Activated CD4-positive, alpha-beta T cell treated with anti-CD3 and anti-CD28 coated beads, Interleukin-2, amount 10 ng/mL, durations not matched to agents 24 days and 14 days (primary cell): Measurements from ENCODE around the gene TYRO3. TPM values are rescaled to one million over a fixed set of nuclear protein-coding genes. Genes with fewer than 3 reads are reported as not detected.

Experiments used
- DNase-seq: peaks from one replicate; pipeline ENCODE4 v3.0.0; 2022
- H3K27ac Mint-ChIP-seq: one replicate; pipeline ENCODE4 v1.8.0; 2022; ENCODE audit warnings: mild to moderate bottlenecking, mixed read lengths
- H3K27me3 Mint-ChIP-seq: one replicate; pipeline ENCODE4 v1.8.0; 2022; ENCODE audit warnings: mixed read lengths
- H3K36me3 Mint-ChIP-seq: one replicate; pipeline ENCODE4 v1.8.0; 2022; ENCODE audit warnings: low read depth, mild to moderate bottlenecking, mixed read lengths
- H3K4me1 Mint-ChIP-seq: one replicate; pipeline ENCODE4 v1.8.0; 2021; ENCODE audit warnings: mixed read lengths
- H3K4me3 Mint-ChIP-seq: one replicate; pipeline ENCODE4 v1.8.0; 2022; ENCODE audit warnings: mild to moderate bottlenecking, moderate library complexity, mixed read lengths
- H3K9me3 Mint-ChIP-seq: one replicate; pipeline ENCODE4 v1.8.0; 2021; ENCODE audit warnings: mixed read lengths
- intact Hi-C: fragments of 100-400 bp; cut with micrococcal nuclease; formaldehyde crosslinking; loops from one replicate; pipeline ENCODE4 v1.15.1; 2023
- total RNA-seq: library from RNA; stranded (reverse); gene quantifications from 2 replicates; pipeline ENCODE4 v1.2.3, GENCODE V29; 2022

TYRO3 gene
- 4.2 and 6.2 TPM in 2 replicates for total RNA-seq

GRCh38 chr15:41558400-41559238 lies at the start of gene TYRO3:
Gene TYRO3 (plus strand): TSS chr15:41559212. CDS start chr15:41559258, 46 bp downstream.
- intact Hi-C loops = loop anchor here (1.0 to 2.0 kb wide), 2 partner anchors 26 to 253 kb away; no protein-coding TSS in a partner anchor
- Mint-ChIP-seq H3K4me3 (peak within 1 kb of the TSS; percentile 84), H3K36me3 (no peaks in the 10 kb centered on the region), H3K27ac (peak within 1 kb of the TSS; percentile 65), H3K9me3 (no peaks in the 10 kb centered on the region), H3K27me3 (peaks cover 49% of the 10 kb centered on the region), H3K4me1 (peaks cover 22% of the 10 kb centered on the region)
- peak; percentile 91 for DNase-seq

- intact Hi-C loops = no loop called here
- peaks cover 20% of the 10 kb centered on the region for H3K4me1 Mint-ChIP-seq
- H3K36me3 Mint-ChIP-seq = peaks cover 2% of the 10 kb centered on the region
- H3K9me3 Mint-ChIP-seq = no peaks in the 10 kb centered on the region
- peaks cover 56% of the 10 kb centered on the region for H3K27me3 Mint-ChIP-seq
- no peak for DNase-seq
- no peak overlapping the region for H3K4me3 Mint-ChIP-seq
- H3K27ac Mint-ChIP-seq = no peak overlapping the region
Measured at GRCh38 chr15:41510728-41511127, 48.3 kb upstream of the TYRO3 start.

GRCh38 chr15:41511331-41511898 lies 47.6 kb upstream of the TYRO3 start:
- H3K4me1 Mint-ChIP-seq = peaks cover 20% of the 10 kb centered on the region
- H3K9me3 Mint-ChIP-seq = no peaks in the 10 kb centered on the region
- no peak overlapping the region for H3K4me3 Mint-ChIP-seq
- H3K36me3 Mint-ChIP-seq = peaks cover 4% of the 10 kb centered on the region
- intact Hi-C loops = no loop called here
- peaks cover 53% of the 10 kb centered on the region for H3K27me3 Mint-ChIP-seq
- H3K27ac Mint-ChIP-seq = no peak overlapping the region
- DNase-seq = no peak

- peaks cover 50% of the 10 kb centered on the region for H3K27me3 Mint-ChIP-seq
- no peaks in the 10 kb centered on the region for H3K9me3 Mint-ChIP-seq
- peaks cover 9% of the 10 kb centered on the region for H3K36me3 Mint-ChIP-seq
- H3K4me3 Mint-ChIP-seq = peak overlapping the region; percentile 77
- intact Hi-C loops = no loop called here
- peak; percentile 76 for DNase-seq
- peak overlapping the region; percentile 41 for H3K27ac Mint-ChIP-seq
- peaks cover 20% of the 10 kb centered on the region for H3K4me1 Mint-ChIP-seq
Measured at GRCh38 chr15:41511899-41512369, 47.1 kb upstream of the TYRO3 start.

GRCh38 chr15:41512512-41512939 lies 46.5 kb upstream of the TYRO3 start:
- Mint-ChIP-seq H3K9me3 (no peaks in the 10 kb centered on the region), H3K4me3 (peak overlapping the region; percentile 77)
- no peak for DNase-seq

GRCh38 chr15:41512940-41513505 lies 46.0 kb upstream of the TYRO3 start:
- Mint-ChIP-seq H3K4me1 (peaks cover 20% of the 10 kb centered on the region), H3K27me3 (peaks cover 42% of the 10 kb centered on the region), H3K9me3 (no peaks in the 10 kb centered on the region), H3K27ac (no peak overlapping the region), H3K36me3 (peaks cover 14% of the 10 kb centered on the region), H3K4me3 (peak overlapping the region; percentile 77)
- peak; percentile 79 for DNase-seq
- intact Hi-C loops = loop anchor here (1.0 kb wide), 1 partner anchor 11 kb away; no protein-coding TSS in a partner anchor

More at GRCh38 chr15:41512512-41512939, 46.5 kb upstream of the TYRO3 start:
- Mint-ChIP-seq H3K36me3 (peaks cover 10% of the 10 kb centered on the region), H3K27me3 (peaks cover 47% of the 10 kb centered on the region), H3K27ac (no peak overlapping the region), H3K4me1 (peaks cover 20% of the 10 kb centered on the region)
- intact Hi-C loops = no loop called here

GRCh38 chr15:41513506-41514227 lies 45.3 kb upstream of the TYRO3 start, which contains the start of gene LTK:
Gene LTK (minus strand): TSS chr15:41513827. CDS start chr15:41513709, 118 bp downstream.
- DNase-seq = peak; percentile 69
- Mint-ChIP-seq H3K36me3 (peaks cover 15% of the 10 kb centered on the region), H3K4me1 (peaks cover 20% of the 10 kb centered on the region), H3K4me3 (peak within 1 kb of the TSS; percentile 77), H3K27ac (no peak within 1 kb of the TSS), H3K9me3 (no peaks in the 10 kb centered on the region), H3K27me3 (peaks cover 40% of the 10 kb centered on the region)
- intact Hi-C loops = loop anchor here (1.0 kb wide), 1 partner anchor 11 kb away; no protein-coding TSS in a partner anchor

GRCh38 chr15:41517895-41518449 lies 41.0 kb upstream of the TYRO3 start:
- H3K27ac Mint-ChIP-seq = no peak overlapping the region
- DNase-seq = no peak
- H3K4me1 Mint-ChIP-seq = peaks cover 11% of the 10 kb centered on the region
- peaks cover 28% of the 10 kb centered on the region for H3K36me3 Mint-ChIP-seq
- intact Hi-C loops = no loop called here
- peaks cover 11% of the 10 kb centered on the region for H3K27me3 Mint-ChIP-seq
- H3K4me3 Mint-ChIP-seq = no peak overlapping the region
- no peaks in the 10 kb centered on the region for H3K9me3 Mint-ChIP-seq

GRCh38 chr15:41520636-41521035 lies 38.4 kb upstream of the TYRO3 start:
- Mint-ChIP-seq H3K27ac (no peak overlapping the region), H3K4me1 (no peaks in the 10 kb centered on the region), H3K4me3 (no peak overlapping the region), H3K27me3 (no peaks in the 10 kb centered on the region), H3K9me3 (no peaks in the 10 kb centered on the region), H3K36me3 (peaks cover 31% of the 10 kb centered on the region)
- no peak for DNase-seq
- intact Hi-C loops = no loop called here

- H3K9me3 Mint-ChIP-seq = no peaks in the 10 kb centered on the region
- intact Hi-C loops = no loop called here
- peaks cover 32% of the 10 kb centered on the region for H3K36me3 Mint-ChIP-seq
- no peak overlapping the region for H3K27ac Mint-ChIP-seq
- no peaks in the 10 kb centered on the region for H3K27me3 Mint-ChIP-seq
- H3K4me1 Mint-ChIP-seq = no peaks in the 10 kb centered on the region
- DNase-seq = no peak
- H3K4me3 Mint-ChIP-seq = no peak overlapping the region
Measured at GRCh38 chr15:41521614-41522013, 37.4 kb upstream of the TYRO3 start.

GRCh38 chr15:41523097-41523496 lies 35.9 kb upstream of the TYRO3 start:
- H3K9me3 Mint-ChIP-seq = no peaks in the 10 kb centered on the region
- DNase-seq = no peak
- no peaks in the 10 kb centered on the region for H3K4me1 Mint-ChIP-seq
- H3K27me3 Mint-ChIP-seq = no peaks in the 10 kb centered on the region
- intact Hi-C loops = no loop called here
- H3K4me3 Mint-ChIP-seq = no peak overlapping the region
- H3K27ac Mint-ChIP-seq = no peak overlapping the region
- peaks cover 34% of the 10 kb centered on the region for H3K36me3 Mint-ChIP-seq

- H3K9me3 Mint-ChIP-seq = no peaks in the 10 kb centered on the region
- intact Hi-C loops = no loop called here
- no peak overlapping the region for H3K27ac Mint-ChIP-seq
Measured at GRCh38 chr15:41530363-41530956, 28.6 kb upstream of the TYRO3 start.

GRCh38 chr15:41535544-41535943 lies 23.5 kb upstream of the TYRO3 start:
- H3K4me1 Mint-ChIP-seq = peaks cover 10% of the 10 kb centered on the region
- no peak overlapping the region for H3K4me3 Mint-ChIP-seq
- intact Hi-C loops = no loop called here
- peaks cover 34% of the 10 kb centered on the region for H3K36me3 Mint-ChIP-seq
- DNase-seq = no peak
- no peak overlapping the region for H3K27ac Mint-ChIP-seq
- no peaks in the 10 kb centered on the region for H3K27me3 Mint-ChIP-seq
- no peaks in the 10 kb centered on the region for H3K9me3 Mint-ChIP-seq

More at GRCh38 chr15:41530363-41530956, 28.6 kb upstream of the TYRO3 start:
- Mint-ChIP-seq H3K4me1 (no peaks in the 10 kb centered on the region), H3K4me3 (no peak overlapping the region), H3K36me3 (peaks cover 48% of the 10 kb centered on the region), H3K27me3 (no peaks in the 10 kb centered on the region)
- no peak for DNase-seq
